KMS-11 (cell line): ENCODE results near the gene DEF6.

Experiments
- H2AFZ ChIP-seq: fragments of 200-600 bp; sonication (generic); 2 replicates; pipeline ENCODE4 v1.6.1; 2016; ENCODE audit warnings: antibody characterized with exemption, mixed run types, low read depth
- H3K27ac ChIP-seq: fragments of 200-600 bp; sonication (generic); 2 replicates; pipeline ENCODE4 v1.6.1; 2016; ENCODE audit warnings: mild to moderate bottlenecking, mixed run types
- H3K27me3 ChIP-seq: fragments of 200-600 bp; sonication (generic); 2 replicates; pipeline ENCODE4 v1.6.1; 2017; ENCODE audit warnings: mild to moderate bottlenecking, low read depth, mixed run types, moderate library complexity; ENCODE audit not compliant: insufficient read depth
- H3K36me3 ChIP-seq: fragments of 200-600 bp; sonication (generic); 2 replicates; pipeline ENCODE4 v1.6.1; 2017; ENCODE audit warnings: mild to moderate bottlenecking, mixed run types; ENCODE audit not compliant: insufficient read depth
- H3K4me1 ChIP-seq: fragments of 200-600 bp; sonication (generic); 2 replicates; pipeline ENCODE4 v1.6.1; 2016; ENCODE audit warnings: mild to moderate bottlenecking, low read depth, mixed run types; ENCODE audit not compliant: poor library complexity, severe bottlenecking
- H3K4me2 ChIP-seq: fragments of 200-600 bp; sonication (generic); 2 replicates; pipeline ENCODE4 v1.7.0; 2016; ENCODE audit warnings: mild to moderate bottlenecking, mixed run types
- H3K4me3 ChIP-seq: fragments of 200-600 bp; sonication (generic); IDR thresholded peaks from 2 replicates; pipeline ENCODE4 v1.6.1; 2017; ENCODE audit warnings: low read depth, low read length, mixed read lengths; ENCODE audit not compliant: insufficient read depth
- H3K79me2 ChIP-seq: fragments of 200-600 bp; sonication (generic); 2 replicates; pipeline ENCODE4 v1.6.1; 2016; ENCODE audit warnings: low read depth, mixed run types; ENCODE audit not compliant: insufficient read depth
- H3K9ac ChIP-seq: fragments of 200-600 bp; sonication (generic); 2 replicates; pipeline ENCODE4 v1.6.1; 2016; ENCODE audit warnings: mild to moderate bottlenecking, mixed run types
- H4K20me1 ChIP-seq: fragments of 200-600 bp; sonication (generic); 2 replicates; pipeline ENCODE4 v1.6.1; 2016; ENCODE audit warnings: mild to moderate bottlenecking, mixed run types; ENCODE audit not compliant: insufficient read depth
- TF ChIP-seq, protein P1 (sequence below): fragments of 200-600 bp; sonication (generic); conservative IDR thresholded peaks from 2 replicates; pipeline ENCODE4 v1.6.1; 2017; ENCODE audit warnings: low read depth, mild to moderate bottlenecking, antibody characterized with exemption, low read length, moderate library complexity, mixed read lengths

DEF6 gene

DNA sequence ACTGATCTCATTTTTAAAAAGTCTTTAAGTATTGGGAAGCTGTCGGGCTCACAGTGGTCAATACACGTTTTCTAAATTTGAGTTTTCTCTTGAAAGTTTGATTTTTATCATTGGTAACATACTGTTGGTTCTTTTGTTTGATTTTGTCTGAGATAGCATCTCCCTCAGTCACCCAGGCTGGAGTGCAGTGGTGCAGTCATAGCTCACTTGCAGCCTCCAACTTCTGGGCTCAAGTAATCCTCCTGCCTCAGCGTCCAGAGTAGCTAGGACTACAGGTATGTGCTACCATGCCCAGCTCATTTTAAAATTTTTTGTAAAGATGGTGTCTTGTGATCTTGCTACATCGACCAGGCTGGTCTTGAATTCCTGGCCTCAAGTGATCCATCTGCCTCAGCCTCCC, 53.8 kb downstream of the DEF6 start:
- TF ChIP-seq, protein P1, sequence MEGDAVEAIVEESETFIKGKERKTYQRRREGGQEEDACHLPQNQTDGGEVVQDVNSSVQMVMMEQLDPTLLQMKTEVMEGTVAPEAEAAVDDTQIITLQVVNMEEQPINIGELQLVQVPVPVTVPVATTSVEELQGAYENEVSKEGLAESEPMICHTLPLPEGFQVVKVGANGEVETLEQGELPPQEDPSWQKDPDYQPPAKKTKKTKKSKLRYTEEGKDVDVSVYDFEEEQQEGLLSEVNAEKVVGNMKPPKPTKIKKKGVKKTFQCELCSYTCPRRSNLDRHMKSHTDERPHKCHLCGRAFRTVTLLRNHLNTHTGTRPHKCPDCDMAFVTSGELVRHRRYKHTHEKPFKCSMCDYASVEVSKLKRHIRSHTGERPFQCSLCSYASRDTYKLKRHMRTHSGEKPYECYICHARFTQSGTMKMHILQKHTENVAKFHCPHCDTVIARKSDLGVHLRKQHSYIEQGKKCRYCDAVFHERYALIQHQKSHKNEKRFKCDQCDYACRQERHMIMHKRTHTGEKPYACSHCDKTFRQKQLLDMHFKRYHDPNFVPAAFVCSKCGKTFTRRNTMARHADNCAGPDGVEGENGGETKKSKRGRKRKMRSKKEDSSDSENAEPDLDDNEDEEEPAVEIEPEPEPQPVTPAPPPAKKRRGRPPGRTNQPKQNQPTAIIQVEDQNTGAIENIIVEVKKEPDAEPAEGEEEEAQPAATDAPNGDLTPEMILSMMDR: no peak
- Histone ChIP-seq H4K20me1 (no peaks in the 10 kb centered on the region), H3K27me3 (no peaks in the 10 kb centered on the region), H3K36me3 (no peaks in the 10 kb centered on the region), H3K79me2 (no peaks in the 10 kb centered on the region), H3K4me3 (no peak overlapping the region), H3K4me1 (peaks cover 21% of the 10 kb centered on the region), H2AFZ (no peak overlapping the region), H3K4me2 (no peak overlapping the region), H3K27ac (no peak overlapping the region), H3K9ac (no peak overlapping the region)

DNA sequence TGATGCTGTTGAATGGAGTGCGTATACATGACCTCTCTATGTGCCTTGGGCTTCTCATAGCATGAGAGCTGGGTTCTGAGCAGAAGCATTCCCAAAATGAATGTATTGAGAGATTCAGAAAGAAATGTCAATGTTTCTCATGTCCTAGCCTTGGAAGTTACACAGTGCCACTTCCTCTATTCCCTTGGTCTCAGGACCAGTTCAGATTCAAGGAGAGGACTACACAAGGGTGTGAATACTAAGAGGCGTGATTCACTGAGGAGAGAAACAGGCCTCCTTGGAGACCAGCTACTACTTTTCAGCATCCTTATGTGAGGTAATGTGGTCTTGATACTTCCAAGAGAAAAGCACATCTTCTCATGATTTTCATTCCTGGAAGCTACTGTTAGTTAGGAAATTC, 55.1 kb downstream of the DEF6 start:
- TF ChIP-seq, protein P1: no peak
- peaks cover 21% of the 10 kb centered on the region for H3K4me1 ChIP-seq
- H2AFZ ChIP-seq: no peak overlapping the region
- H4K20me1 ChIP-seq: no peaks in the 10 kb centered on the region
- H3K4me2 ChIP-seq: no peak overlapping the region
- no peak overlapping the region for H3K9ac ChIP-seq
- no peak overlapping the region for H3K4me3 ChIP-seq
- H3K36me3 ChIP-seq: no peaks in the 10 kb centered on the region
- H3K27ac ChIP-seq: no peak overlapping the region
- no peaks in the 10 kb centered on the region for H3K27me3 ChIP-seq
- H3K79me2 ChIP-seq: no peaks in the 10 kb centered on the region

DNA sequence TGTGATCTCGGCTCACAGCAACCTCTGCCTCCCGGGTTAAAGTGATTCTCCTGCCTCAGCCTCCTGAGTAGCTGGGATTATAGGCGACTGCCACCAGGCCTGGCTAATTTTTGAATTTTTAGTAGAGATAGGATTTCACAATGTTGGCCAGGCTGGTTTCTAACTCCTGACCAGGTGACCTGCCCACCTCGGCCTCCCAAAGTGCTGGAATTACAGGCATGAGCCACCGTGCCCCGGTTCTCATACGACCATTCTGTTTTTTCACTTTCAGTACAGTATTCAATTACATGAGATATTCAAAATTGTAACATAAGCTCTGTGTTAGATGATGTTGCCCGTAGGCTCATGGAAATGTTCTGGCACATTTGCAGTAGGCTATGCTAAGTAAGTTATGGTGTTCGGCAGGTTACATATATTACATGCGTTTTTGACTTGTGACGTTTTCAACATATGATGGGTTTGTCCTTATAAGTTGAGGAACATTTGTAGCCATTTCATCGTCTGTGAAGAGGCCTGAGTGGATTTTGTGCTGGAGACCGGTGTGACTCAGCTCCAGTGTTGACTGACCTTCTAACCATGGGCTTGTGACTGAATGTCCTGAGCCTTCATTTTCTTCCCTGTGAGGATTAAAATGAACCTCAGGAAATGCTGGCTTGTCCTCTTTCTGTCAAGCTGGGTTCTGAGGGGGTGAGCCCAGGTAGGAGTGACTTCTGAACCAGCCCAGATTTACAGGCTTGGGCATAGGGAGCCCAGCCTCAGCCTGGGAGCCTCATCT, 56.9 kb downstream of the DEF6 start:
- TF ChIP-seq, protein P1: no peak
- Histone ChIP-seq H3K79me2 (no peaks in the 10 kb centered on the region), H4K20me1 (no peaks in the 10 kb centered on the region), H3K27ac (peak overlapping the region; percentile 7; the same call in 1 of the 2 replicates), H3K36me3 (no peaks in the 10 kb centered on the region), H3K4me2 (peak overlapping the region; percentile 31; the same call in 1 of the 2 replicates), H3K9ac (no peak overlapping the region), H2AFZ (no peak overlapping the region), H3K4me1 (peaks cover 22% of the 10 kb centered on the region), H3K4me3 (no peak overlapping the region), H3K27me3 (no peaks in the 10 kb centered on the region)

DNA sequence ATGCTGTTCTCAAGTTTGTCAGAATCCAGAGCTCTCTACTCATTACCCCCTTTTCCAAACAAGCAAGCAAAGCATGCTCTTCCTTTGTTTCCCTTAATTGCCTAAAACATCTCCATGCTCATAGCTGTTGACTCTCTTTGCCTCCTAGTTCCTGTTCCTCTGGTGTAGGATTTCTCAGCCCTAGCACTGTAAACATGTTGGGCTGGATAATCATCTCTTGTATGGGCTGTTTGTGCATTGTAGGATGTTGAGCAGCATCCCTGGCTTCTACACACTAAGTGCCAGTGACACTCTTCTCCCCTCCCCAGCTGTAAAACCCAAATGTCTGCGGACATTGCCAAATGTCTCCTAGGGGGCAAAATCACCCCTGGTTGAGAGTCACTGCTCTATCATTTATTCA, 58.8 kb downstream of the DEF6 start:
- no peaks in the 10 kb centered on the region for H3K79me2 ChIP-seq
- H3K27ac ChIP-seq: no peak overlapping the region
- no peak overlapping the region for H3K9ac ChIP-seq
- TF ChIP-seq, protein P1: no peak
- H4K20me1 ChIP-seq: no peaks in the 10 kb centered on the region
- H3K27me3 ChIP-seq: no peaks in the 10 kb centered on the region
- H3K4me3 ChIP-seq: no peak overlapping the region
- H3K4me1 ChIP-seq: peaks cover 27% of the 10 kb centered on the region
- H3K36me3 ChIP-seq: no peaks in the 10 kb centered on the region
- no peak overlapping the region for H2AFZ ChIP-seq
- H3K4me2 ChIP-seq: no peak overlapping the region
